DMS53 (cell line): Measurements from ENCODE around the gene FAS.
A peak's percentile ranks its signal among the peaks of the same experiment; 100 is the strongest.
"Not testable (repeated sequence)": the region's sequence is repeated elsewhere in the genome, so short reads cannot be mapped to it uniquely, and the experiment has no call there.

Experiments used
- DNase-seq: peaks from one replicate; lab custom pipeline; 2025; lab: John Stamatoyannopoulos, UW

Gene FAS

GRCh38 chr10:88992921-88993524 lies 2.4 kb downstream of the FAS start:
- no peak for DNase-seq

GRCh38 chr10:88994019-88994418 lies 3.4 kb downstream of the FAS start:
- DNase-seq, result no peak

DNA sequence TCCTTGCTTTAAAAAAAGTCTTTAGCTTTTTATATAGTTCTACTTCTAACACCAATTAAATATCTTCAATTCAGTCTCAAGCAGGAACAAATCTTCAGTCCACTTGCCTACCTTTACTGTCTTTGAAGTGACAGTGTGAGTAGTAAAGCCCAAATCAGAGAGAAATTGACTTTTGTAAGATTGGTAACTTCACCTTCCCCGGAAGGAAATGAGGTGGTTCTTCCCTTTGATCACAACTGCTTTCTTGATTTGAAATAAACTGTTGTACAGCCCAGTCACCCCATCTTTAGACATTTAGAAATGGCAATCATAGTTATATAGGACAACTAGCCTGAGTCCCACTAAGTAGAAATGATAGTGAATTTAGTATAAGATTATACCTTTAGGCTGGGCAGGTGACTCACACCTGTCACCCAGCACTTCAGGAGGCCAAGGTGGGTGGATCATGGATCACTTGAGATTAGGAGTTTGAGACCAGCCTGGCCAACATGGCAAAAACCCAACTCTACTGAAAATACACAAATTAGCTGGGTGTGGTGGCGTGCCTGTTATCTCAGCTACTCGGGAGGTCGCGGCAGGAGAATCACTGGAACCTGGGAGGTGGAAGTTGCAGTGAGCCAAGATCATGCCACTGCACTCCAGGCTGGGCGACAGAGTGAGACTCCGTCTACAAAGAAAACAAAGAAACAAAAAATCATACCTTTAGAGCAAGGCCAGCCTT lies 4.7 kb downstream of the FAS start:
- DNase-seq, result no peak

- DNase-seq, result no peak
Observed at GRCh38 chr10:88996927-88997326, 6.3 kb downstream of the FAS start.

DNA sequence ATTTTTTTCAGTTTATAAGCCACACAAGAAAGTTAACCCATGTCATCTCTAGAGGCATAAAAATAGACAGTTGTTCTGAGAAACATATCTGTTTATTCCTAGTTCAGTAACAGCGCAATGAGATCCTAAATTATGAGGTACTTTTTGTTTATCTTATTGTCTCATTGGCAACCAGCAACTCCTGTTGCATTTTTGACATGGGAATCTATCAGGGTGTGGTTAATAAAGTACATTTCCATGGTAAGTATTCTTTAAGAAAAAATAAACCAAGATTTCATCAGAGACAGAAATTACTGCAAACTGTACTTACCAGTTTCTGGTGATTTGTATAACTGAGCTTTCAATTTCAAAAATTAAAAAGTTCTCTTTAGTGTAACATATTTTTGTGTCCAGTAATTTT lies 9.0 kb downstream of the FAS start:
- DNase-seq, result no peak

DNA sequence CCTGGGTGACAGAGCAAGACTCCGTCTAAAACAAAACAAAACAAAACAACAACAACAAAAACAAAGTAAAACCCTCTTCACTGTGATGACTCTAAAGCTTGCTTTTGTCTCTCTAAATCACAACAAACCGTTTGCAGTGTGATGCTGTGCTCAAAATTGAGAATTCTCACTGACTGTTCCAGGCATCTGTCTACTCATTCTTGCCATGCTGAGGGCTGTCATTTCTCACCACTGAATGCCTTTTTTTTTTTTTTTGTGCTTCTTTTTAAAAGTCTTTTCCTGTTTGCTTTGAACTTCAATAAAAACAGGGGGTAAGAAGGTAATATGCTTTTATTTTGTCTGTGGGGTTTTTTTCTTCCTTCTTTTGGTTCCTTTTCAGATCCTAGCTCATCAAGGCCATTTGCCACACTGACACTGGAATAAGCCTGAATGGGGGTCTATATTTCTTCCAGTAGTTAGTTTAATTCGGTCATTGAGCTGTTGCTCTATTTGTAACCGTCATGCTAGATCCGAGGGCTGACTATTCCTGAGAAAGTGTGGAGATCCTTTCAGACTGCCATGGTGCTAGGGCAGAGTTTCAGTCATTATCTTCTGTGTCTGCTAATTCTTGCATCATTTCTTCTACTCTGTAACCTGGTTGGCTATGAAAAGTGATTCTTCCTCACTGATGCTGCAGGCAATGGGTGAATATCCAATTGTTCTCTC lies 10.6 kb downstream of the FAS start:
- DNase-seq, result no peak

- no peak for DNase-seq
Observed at GRCh38 chr10:89001729-89002072, 11.1 kb downstream of the FAS start.

DNA sequence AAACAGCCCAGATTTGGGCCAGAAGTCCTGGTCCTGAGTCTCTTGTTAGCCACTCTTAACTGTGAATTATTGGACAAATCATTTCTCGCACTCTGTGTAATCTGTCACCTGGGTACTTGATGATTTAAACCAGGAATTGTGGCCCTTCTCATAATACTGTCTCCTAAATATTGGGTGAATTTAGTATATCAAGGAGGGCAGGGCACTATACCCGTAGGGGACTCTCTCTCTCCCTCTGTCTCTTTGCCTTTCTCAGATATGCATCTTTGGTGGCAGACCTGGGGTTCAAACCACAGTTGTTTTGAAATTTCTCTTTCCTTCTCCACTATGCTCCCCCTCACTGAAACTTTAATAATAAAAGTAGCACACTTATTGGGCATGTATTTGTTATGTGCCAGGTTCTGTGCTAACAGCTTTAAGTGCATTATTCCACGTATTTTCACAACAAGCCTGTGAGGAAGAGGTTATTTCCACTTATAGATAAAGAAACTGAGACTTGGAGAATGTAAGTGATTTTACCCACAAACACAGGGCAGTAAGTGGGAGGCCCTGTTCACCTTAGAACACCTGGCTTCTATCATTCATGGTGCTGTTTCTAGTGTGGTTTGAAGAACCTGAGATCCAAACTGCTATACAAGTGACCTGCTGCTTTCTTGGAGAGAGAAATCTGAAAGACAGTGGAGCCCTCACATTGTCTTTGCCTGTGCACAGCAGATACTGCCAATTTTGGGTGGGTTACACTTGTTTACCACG lies 11.8 kb downstream of the FAS start:
- no peak for DNase-seq

DNA sequence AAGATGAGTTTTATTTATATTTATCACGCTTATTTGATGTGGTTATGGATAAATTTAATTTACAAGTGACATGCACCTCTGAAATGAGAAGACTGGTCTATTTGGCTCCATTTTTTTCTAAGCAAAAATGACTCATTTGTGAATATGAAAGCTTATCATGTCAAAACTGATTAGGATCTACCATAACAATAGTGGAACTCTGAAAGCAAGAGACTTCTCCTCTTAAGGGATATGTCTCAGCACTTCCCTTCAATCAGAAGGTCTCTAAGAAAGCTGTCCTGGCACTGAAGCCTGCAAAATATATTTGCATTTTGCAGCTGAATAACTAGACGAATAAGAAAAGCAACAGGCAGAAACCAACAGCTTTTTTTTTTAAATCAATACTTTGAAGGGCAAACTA lies 12.7 kb downstream of the FAS start:
- DNase-seq, result no peak

GRCh38 chr10:89007129-89007893 lies 16.7 kb downstream of the FAS start:
- DNase-seq, result no peak

- DNase-seq, result not testable (repeated sequence)
Observed at GRCh38 chr10:89018700-89019346, 28.2 kb downstream of the FAS start.

DNA sequence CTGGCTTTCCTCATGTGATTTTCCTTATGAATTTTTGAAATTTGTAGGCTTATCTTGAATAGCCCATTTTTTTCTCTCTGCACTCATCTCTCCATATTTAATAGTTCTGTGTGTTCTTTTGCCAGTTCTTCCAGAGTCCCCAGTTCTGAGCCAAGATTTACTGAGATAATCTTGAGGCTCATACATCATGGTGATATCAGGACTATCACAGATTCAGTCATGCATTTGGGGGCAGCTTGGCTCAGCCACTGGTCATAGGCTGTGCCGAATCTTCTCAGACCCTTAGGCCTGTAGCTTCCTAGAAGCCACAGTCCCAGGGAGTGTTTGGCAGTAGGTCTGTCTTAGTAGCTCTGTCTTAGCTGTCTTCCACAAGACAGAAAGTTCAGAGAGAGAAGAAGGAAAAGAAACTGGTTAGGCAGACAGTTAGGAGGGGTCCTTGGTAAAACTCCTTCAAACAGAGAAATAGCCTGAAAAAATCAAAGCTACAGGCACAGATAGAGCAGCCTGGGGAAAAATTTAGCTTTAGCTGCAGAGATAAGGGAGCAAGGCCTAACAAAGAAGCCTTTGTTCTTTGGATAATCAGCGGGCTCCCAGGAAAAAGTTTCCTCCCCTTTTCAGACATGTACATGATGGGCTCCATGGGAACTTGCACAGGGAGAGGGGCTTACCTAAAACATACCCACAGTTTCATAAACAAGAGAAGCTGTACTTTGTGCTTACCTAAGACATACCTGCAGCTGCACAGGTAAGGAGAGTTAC lies 29.1 kb downstream of the FAS start:
- no peak for DNase-seq

DNA sequence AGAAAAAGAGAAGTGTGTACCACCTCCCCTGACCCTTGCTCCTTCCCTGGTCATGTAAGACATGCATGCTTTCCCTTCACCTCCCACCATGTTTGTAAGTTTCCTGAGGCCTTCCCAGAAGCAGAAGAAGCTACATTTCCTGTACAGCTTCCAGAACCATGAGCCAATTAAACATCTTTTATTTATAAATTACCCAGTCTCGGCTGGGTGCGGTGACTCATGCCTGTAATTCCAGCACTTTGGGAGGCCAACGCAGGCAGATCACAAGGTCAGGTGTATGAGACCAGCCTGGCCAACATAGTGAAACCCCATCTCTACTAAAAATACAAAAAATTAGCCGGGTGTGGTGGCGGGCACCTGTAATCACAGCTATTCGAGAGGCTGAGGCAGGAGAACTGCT lies 30.9 kb downstream of the FAS start:
- not testable (repeated sequence) for DNase-seq

- no peak for DNase-seq
Observed at GRCh38 chr10:89022734-89023133, 32.1 kb downstream of the FAS start.

DNA sequence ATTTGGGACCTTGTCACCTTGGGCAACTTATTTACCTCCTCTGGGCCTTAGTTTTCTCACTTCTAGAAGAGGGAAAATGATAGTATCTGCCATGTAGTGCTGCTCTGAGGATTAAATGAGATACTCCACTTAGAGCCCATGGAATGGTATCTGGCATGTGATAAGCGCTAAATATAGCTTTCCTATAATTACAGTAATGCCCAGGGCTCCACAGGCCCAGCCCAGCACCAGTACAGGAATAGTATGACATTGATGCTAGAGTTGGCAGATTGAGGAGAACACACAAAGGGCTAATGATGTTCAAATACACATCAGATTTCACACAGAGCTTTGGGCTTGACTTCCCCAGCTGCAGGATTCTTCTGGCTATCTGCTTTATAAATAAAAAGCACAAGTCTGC lies 34.9 kb downstream of the FAS start:
- no peak for DNase-seq

DNA sequence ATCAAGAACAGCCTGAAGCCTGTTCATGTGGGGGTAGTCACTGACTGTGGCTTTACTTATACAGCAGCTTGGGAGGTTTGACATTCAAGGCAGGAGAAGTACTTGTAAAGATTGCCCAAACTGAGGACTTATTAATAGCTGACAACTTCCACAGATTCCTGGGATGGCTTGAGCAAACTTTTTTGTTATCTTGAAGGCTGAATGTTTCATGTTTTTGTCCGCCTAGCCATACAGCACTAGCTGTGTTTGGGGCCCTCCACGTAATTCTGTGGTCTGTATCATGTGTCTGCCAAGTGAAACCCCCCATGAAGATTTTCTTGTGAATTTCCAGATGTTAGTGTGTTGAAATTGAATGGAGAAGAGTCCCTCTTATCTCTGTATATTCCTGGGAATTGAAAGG lies 38.6 kb downstream of the FAS start:
- DNase-seq, result no peak

GRCh38 chr10:89029785-89030437 lies 39.3 kb downstream of the FAS start:
- peak; percentile 80 for DNase-seq

- no peak for DNase-seq
Observed at GRCh38 chr10:89030791-89031190, 40.2 kb downstream of the FAS start.

DNA sequence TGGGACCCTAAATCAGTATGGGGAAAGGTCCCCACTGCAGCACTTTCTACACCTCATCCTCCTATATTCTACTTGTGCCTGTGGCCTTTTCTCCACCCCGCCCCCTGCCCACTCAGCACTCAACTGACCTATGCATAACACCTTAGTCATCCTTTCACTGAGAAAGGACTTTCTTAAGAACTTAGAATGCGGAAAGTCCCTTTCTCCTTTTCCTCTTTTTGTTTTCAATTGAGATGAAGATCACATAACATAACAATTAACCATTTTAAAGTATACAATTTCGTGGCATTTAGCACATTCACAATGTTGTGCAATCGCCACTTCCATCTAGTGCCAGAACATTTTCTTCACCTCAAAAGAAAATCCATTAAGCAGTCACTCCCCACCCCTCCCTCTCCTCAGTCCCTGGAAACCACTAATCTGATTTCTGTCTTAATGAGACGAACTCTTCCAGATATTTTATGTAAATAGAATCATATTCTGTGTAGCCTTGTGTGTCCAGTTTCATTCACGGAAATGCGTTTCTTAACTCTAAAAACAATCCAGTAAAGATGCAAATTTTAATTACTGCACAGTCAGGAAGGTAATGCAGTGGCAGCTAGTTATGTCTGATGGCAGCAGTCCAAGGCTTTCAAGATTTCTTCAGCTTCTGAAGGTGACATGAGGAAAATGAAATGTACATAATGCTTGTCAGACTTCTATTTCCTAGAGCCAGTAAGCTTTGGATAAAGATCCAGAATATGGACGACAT lies 41.7 kb downstream of the FAS start:
- peak; percentile 7 for DNase-seq
